GM12873 (cell line): ENCODE data around the gene DCP1B.

Source experiments
- TF ChIP-seq, protein P1 (sequence below): IDR thresholded peaks from 2 replicates; pipeline ENCODE4 v1.5.1; 2012; ENCODE audit warnings: low read depth, mild to moderate bottlenecking, moderate library complexity, low read length, control low read depth; ENCODE audit not compliant: insufficient read depth; ENCODE audit errors: missing control alignments

Gene DCP1B

DNA sequence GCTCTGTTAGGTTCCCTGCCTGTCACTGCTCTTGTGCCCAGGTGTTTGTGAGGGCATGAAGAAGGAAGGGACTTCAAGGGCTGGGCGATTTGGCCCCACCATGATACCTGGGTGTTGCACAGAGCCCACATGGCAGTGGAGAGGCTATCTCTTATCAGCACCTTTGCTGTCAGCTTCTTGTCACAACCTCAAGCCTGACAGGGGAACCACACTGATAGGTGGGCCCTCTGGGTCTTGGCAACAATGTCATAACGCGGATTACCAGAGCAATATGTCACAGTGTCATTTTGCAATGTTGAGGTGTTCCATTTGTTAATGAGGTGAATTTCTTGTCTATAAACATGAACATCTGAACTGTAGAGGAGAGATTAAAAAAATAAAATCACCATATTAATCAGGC is 25.6 kb upstream of the DCP1B start:
- TF ChIP-seq, protein P1, sequence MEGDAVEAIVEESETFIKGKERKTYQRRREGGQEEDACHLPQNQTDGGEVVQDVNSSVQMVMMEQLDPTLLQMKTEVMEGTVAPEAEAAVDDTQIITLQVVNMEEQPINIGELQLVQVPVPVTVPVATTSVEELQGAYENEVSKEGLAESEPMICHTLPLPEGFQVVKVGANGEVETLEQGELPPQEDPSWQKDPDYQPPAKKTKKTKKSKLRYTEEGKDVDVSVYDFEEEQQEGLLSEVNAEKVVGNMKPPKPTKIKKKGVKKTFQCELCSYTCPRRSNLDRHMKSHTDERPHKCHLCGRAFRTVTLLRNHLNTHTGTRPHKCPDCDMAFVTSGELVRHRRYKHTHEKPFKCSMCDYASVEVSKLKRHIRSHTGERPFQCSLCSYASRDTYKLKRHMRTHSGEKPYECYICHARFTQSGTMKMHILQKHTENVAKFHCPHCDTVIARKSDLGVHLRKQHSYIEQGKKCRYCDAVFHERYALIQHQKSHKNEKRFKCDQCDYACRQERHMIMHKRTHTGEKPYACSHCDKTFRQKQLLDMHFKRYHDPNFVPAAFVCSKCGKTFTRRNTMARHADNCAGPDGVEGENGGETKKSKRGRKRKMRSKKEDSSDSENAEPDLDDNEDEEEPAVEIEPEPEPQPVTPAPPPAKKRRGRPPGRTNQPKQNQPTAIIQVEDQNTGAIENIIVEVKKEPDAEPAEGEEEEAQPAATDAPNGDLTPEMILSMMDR = no peak

DNA sequence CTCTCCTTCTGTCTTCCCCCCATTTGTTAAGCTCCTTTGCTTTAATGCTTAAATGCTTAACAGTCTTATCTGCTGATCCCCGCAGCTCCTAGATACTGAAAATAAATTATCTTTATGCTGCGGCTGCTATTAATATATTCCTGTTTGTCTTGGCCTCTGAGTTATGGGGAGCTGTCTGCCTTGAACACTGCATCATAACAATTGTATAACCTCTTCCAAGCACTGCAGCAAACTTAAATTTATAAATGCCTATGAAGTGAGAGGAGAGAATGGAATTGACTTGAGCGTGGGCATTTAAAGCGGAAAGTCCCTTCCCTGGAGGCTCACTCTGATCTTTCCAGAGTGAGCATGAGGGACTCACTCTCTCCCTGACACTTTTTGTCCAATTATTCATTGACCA is 23.1 kb upstream of the DCP1B start:
- TF ChIP-seq, protein P1 = no peak

DNA sequence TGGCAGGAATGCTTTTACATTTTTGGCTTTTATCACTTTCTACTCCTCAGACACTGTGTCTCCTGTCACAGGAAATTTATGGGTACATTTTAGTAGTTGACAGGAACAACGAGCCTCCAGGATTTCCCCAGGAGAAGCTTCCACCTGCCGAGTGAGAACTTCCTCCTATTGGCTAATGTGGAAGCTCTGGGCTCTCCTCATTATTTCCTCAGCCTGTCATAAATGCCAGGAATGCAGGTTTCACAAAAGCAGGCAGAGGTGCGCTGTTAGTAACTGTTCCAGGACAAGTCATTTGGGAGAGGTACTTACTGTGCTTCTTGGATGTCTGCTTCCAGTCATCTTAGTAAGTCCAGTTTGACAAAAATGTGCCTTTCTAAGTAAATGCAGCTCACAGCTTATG is 19.1 kb upstream of the DCP1B start:
- TF ChIP-seq, protein P1 = no peak

DNA sequence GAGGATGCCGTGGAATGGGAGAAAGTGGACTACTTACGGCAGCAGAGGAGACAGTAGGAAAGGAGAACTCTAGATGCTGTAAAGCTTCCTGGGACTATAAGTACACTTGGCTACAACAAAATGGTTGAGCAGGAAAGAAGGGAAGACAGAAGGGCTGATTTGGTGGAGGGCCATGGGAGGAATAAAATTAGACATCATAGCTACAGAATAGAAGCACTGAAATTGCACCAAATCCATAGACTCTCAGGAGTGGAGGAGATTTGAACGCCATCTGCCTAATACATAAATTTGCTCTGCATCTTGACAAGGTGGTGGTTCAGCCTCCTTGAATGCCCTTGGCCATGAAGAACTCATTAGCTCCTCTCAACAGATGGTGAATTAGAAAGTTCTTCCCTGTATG is 16.3 kb upstream of the DCP1B start:
- TF ChIP-seq, protein P1 = no peak

DNA sequence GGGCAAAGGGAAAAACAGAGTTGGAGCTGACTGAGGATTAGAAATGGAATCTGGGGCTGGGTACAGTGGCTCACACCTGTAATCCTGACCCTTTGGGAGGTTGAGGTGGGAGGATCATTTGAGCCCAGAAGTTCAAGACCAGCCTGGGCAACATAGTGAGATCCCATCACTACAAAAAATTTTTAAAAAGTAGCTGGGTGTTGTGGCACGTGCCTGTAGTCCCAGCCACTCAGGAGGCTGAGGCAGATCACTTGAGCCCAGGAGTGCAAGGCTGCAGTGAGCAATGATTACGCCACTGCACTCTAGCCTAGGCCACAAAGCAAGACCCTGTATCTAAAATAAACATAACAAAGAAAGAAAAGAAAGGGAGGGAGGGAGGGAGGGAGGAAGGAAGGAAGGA is 14.9 kb upstream of the DCP1B start:
- TF ChIP-seq, protein P1 = no peak

DNA sequence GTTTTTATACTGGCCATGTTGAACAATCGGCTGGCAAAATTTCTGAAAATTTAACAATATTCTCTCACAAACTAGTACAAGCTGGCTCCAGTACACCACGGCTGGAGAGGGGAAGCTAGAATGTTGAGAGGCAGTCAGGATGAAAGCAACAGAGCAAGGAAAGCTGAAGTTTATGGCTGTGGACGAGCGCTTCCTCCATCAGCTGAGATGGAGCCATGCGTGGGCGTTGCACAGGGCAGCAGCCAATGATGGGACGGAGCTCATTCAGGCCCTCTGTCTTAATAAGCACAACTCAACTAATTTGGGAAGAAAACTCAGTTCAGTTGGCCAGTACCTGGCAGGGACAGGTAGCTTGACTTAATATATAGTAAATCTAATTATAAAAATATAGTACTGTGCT is 14.1 kb upstream of the DCP1B start:
- TF ChIP-seq, protein P1 = no peak

DNA sequence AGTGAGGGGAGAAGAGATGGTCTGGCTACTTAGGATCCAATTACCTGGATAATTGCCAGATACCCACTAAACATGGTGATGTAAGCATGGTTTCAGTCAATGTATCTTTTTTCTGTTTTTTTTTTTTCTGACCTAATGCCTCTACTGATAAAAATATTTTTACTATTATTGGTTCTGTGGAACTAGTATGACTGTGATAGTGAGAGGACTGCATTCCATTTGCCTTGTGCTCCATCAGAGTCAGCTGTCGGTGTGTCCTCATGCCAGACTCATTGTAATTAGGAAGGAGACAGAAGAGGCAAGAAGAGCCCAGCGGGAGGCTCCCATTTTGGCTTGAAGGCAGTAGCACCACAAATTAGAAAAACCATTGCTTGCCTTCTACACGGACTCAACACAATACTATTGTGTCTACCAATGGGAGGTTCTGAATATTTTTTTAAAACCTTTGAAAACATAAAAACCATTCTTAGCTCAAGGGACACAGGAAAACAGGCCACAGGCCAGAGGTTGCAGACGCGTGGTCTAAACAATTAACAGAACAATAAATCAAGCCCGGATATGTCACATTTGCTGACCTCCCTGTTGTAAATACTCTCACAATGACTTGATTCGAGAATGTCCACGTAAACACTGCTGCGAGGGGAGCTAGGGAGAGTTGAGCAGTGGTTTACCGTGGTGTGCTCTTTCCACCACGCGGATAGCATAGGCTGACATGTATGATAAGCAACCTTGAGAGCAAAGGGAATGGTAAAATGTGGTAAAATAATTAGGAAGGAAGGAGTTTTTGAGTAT is 13.5 kb upstream of the DCP1B start:
- TF ChIP-seq, protein P1 = no peak
